ENCODE measurements around the gene RCAN3.
"Not testable (repeated sequence)": the region's sequence is repeated elsewhere in the genome, so short reads cannot be mapped to it uniquely, and the experiment has no call there.

The RCAN3 gene

GRCh38 chr1:24486331-24487065 is 16.1 kb upstream of the RCAN3 start:
- peak in 1 of 2 experiments; percentile 42 for DNase-seq

GRCh38 chr1:24487455-24487854 is 15.2 kb upstream of the RCAN3 start:
- DNase-seq: no peak

- peak; percentile 77 to 78 for DNase-seq
Measured at GRCh38 chr1:24488159-24488558, 14.5 kb upstream of the RCAN3 start.

GRCh38 chr1:24489674-24490073 is 13.0 kb upstream of the RCAN3 start:
- no peak for DNase-seq

- peak in 1 of 2 experiments; percentile 41 for DNase-seq
Measured at GRCh38 chr1:24490101-24490781, 12.4 kb upstream of the RCAN3 start.

GRCh38 chr1:24491577-24492360 is 10.9 kb upstream of the RCAN3 start:
- no peak for DNase-seq

- DNase-seq: not testable (repeated sequence)
Measured at GRCh38 chr1:24492935-24493334, 9.7 kb upstream of the RCAN3 start.

GRCh38 chr1:24493785-24494184 is 8.9 kb upstream of the RCAN3 start:
- no peak for DNase-seq

- DNase-seq: no peak
Measured at GRCh38 chr1:24498589-24498988, 4.0 kb upstream of the RCAN3 start.

- DNase-seq: no peak
Measured at GRCh38 chr1:24500448-24501048, 2.1 kb upstream of the RCAN3 start.

GRCh38 chr1:24501371-24502064 is 1.1 kb upstream of the RCAN3 start:
- peak in 1 of 2 experiments; percentile 55 for DNase-seq

GRCh38 chr1:24502065-24502708 is 449 bp upstream of the RCAN3 start:
- peak; percentile 82 to 85 for DNase-seq

- peak; percentile 63 to 66 for DNase-seq
Measured at GRCh38 chr1:24503059-24503751, 569 bp downstream of the RCAN3 start.

- peak in 1 of 2 experiments; percentile 58 for DNase-seq
Measured at GRCh38 chr1:24503870-24504523, 1.4 kb downstream of the RCAN3 start.

GRCh38 chr1:24504560-24504959 is 1.9 kb downstream of the RCAN3 start:
- DNase-seq: no peak

GRCh38 chr1:24505816-24506215 is 3.2 kb downstream of the RCAN3 start:
- no peak for DNase-seq

GRCh38 chr1:24506691-24507381 is 4.2 kb downstream of the RCAN3 start:
- no peak for DNase-seq

GRCh38 chr1:24507405-24507804 is 4.8 kb downstream of the RCAN3 start:
- peak in 1 of 2 experiments; percentile 33 for DNase-seq

- DNase-seq: no peak
Measured at GRCh38 chr1:24508911-24509310, 6.3 kb downstream of the RCAN3 start.

GRCh38 chr1:24513706-24514105 is 11.1 kb downstream of the RCAN3 start:
- DNase-seq: no peak
